K562 (cell line): ENCODE results near the gene NUCB2. TPM values are rescaled to one million over a fixed set of nuclear protein-coding genes. Genes with fewer than 3 reads are reported as not detected.
A peak's percentile ranks its signal among the peaks of the same experiment; 100 is the strongest.

Experiments
- ARHGAP35 ChIP-seq: fragments of 450-650 bp; IDR thresholded peaks from 2 replicates; pipeline ENCODE4 v1.6.1; 2018; ENCODE audit not compliant: partially characterized antibody
- ATF1 ChIP-seq, 2 experiments: fragments of 450-650 bp in 1 of 2; IDR thresholded peaks; 2 replicates each; pipeline ENCODE4 v1.6.1; 2016; ENCODE audit warnings: missing compliant biosample characterization in 1 of 2, missing genetic modification characterization in 1 of 2
- FOXJ2 ChIP-seq: fragments of 200-800 bp; sonication (Bioruptor generic); IDR thresholded peaks from 2 replicates; pipeline ENCODE4 v1.6.1; 2016; ENCODE audit warnings: missing genetic modification characterization, missing compliant biosample characterization
- LCOR ChIP-seq: sonication (generic); formaldehyde crosslinking; IDR thresholded peaks from 2 replicates; pipeline ENCODE4 v1.8.0; 2022; ENCODE audit warnings: mild to moderate bottlenecking, missing genetic modification reagents
- MAZ ChIP-seq, 2 experiments: fragments of 450-650 bp in 1 of 2; sonication (generic) in 1 of 2; formaldehyde crosslinking; IDR thresholded peaks in 1 of 2; conservative IDR thresholded peaks in 1 of 2; 2 replicates each; pipeline versions ENCODE4 v1.4.0 to v1.5.0; 2020; ENCODE audit warnings: mild to moderate bottlenecking in 1 of 2, missing genetic modification reagents in 1 of 2
- MTF1 ChIP-seq: fragments of 250-450 bp; sonication (Bioruptor Pico); IDR thresholded peaks from 2 replicates; pipeline ENCODE4 v1.9.0; 2021; ENCODE audit warnings: moderate library complexity, mild to moderate bottlenecking, inconsistent platforms, borderline replicate concordance
- TFAM ChIP-seq: fragments of 250-450 bp; sonication (Bioruptor Pico); conservative IDR thresholded peaks from 2 replicates; pipeline ENCODE4 v1.5.0; 2021; ENCODE audit warnings: mild to moderate bottlenecking, moderate library complexity
- ZBTB7A ChIP-seq: IDR thresholded peaks from 2 replicates; pipeline ENCODE4 v1.6.1; 2011; ENCODE audit warnings: low read depth, mild to moderate bottlenecking, low read length, moderate library complexity, borderline replicate concordance; ENCODE audit not compliant: control insufficient read depth
- ZNF184 ChIP-seq: sonication (generic); formaldehyde crosslinking; IDR thresholded peaks from 2 replicates; pipeline ENCODE4 v1.5.0; 2020; ENCODE audit warnings: missing genetic modification reagents
- polyA plus RNA-seq, 8 experiments: library from polyadenylated mRNA; depleted of rRNA in 4 of 8; stranded (reverse) in 5 of 8; unstranded in 3 of 8; fragments of >200 nt; fragmentation: Nextera tagmentation in 2 of 8; fragmentation: Illumina TruSeq in 1 of 8; extraction: Ambion mirVana in 2 of 8; extraction: Trizol in 1 of 8; gene quantifications; 2 replicates each; pipeline versions ENCODE4 v1.2.1 to v1.2.3, GENCODE V29; 2011 to 2014; ENCODE audit warnings: inconsistent platforms in 1 of 8, missing spikeins in 1 of 8
- total RNA-seq, 7 experiments: library from RNA; depleted of rRNA in 6 of 7; stranded (reverse); fragments of >200 nt in 6 of 7; fragmentation: Illumina TruSeq in 2 of 7; extraction: Trizol in 2 of 7; gene quantifications; 2 replicates each; pipeline versions ENCODE4 v1.2.1 to v1.2.3, GENCODE V29; 2011 to 2021; ENCODE audit warnings: low replicate concordance in 1 of 7
- TF ChIP-seq, protein P1 (sequence below): fragments of 250-450 bp; sonication (Bioruptor Pico); IDR thresholded peaks from 2 replicates; pipeline ENCODE4 v1.5.0; 2022; ENCODE audit warnings: mild to moderate bottlenecking
- TF ChIP-seq, protein P2 (sequence below): fragments of 250-450 bp; sonication (Bioruptor Pico); IDR thresholded peaks from 2 replicates; pipeline ENCODE4 v1.4.0; 2020; ENCODE audit warnings: mild to moderate bottlenecking
- TF ChIP-seq, protein P3 (sequence below): fragments of 250-450 bp; sonication (Bioruptor Pico); IDR thresholded peaks from 2 replicates; pipeline ENCODE4 v1.4.0; 2020
- TF ChIP-seq, protein P4 (sequence below), 2 experiments: fragments of 450-650 bp; conservative IDR thresholded peaks; 2 replicates each; pipeline ENCODE4 v1.6.1; 2017; ENCODE audit warnings: mild to moderate bottlenecking in 2 of 2, moderate library complexity in 2 of 2

Gene NUCB2
- total and polyA plus RNA-seq, 9 of the 15 experiments (the other 6 are each of a cell fraction or from before 2014, with no cell fraction given), result 54.0 to 108 (median 84.6) TPM

DNA sequence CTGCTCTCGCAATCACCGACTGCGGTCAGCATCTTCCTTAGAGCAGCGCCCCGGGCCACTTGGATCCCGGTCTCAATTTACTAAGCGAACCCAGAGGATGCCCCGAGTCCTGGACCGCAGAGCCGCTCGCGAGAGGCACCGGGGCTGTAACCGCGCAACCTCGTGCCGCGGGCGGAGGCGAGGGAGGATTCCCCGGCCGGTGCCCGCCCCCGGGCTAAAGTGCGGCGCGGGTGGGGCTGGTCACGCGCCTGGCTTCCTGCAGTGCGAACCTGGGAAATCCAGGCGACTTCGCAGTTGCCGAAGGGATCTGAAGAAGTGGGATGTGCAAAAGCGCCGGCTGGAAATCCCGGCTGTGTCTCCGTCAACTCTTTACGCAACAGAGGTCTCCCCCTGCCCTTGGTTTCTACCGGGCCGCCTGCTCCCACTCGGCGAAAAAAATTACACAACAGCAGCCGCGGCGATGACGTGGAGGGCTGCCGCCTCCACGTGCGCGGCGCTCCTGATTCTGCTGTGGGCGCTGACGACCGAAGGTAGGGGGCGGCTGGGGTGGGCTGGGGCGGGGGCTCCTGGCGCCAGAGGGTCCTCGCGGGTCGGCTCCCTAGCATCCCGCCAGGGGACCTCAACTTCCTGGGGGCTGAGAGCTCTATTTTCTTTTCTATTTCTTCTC lies 75.1 kb downstream of the NUCB2 start, which contains the start of gene NCR3LG1 (continued):
- TF ChIP-seq, protein P1, sequence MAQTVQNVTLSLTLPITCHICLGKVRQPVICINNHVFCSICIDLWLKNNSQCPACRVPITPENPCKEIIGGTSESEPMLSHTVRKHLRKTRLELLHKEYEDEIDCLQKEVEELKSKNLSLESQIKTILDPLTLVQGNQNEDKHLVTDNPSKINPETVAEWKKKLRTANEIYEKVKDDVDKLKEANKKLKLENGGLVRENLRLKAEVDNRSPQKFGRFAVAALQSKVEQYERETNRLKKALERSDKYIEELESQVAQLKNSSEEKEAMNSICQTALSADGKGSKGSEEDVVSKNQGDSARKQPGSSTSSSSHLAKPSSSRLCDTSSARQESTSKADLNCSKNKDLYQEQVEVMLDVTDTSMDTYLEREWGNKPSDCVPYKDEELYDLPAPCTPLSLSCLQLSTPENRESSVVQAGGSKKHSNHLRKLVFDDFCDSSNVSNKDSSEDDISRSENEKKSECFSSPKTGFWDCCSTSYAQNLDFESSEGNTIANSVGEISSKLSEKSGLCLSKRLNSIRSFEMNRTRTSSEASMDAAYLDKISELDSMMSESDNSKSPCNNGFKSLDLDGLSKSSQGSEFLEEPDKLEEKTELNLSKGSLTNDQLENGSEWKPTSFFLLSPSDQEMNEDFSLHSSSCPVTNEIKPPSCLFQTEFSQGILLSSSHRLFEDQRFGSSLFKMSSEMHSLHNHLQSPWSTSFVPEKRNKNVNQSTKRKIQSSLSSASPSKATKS, result no peak
- TF ChIP-seq MTF1 (no peak), ARHGAP35 (no peak), ZNF184 (no peak), MAZ (CRISPR knock-in tag; conservative IDR thresholded peaks at IDR 0.05 in 1 of 2, IDR thresholded peaks at IDR 0.05 in 1 of 2) (peak; percentile 70 to 81), ATF1 (CRISPR knock-in tag; IDR thresholded peaks at IDR 0.05) (peak; percentile 53), ATF1 (tag; IDR thresholded peaks at IDR 0.05) (peak; percentile 84), FOXJ2 (no peak), LCOR (CRISPR knock-in tag) (peak; percentile 82), TFAM (CRISPR knock-in tag) (no peak), ZBTB7A (peak; percentile 81)
- TF ChIP-seq, protein P2, sequence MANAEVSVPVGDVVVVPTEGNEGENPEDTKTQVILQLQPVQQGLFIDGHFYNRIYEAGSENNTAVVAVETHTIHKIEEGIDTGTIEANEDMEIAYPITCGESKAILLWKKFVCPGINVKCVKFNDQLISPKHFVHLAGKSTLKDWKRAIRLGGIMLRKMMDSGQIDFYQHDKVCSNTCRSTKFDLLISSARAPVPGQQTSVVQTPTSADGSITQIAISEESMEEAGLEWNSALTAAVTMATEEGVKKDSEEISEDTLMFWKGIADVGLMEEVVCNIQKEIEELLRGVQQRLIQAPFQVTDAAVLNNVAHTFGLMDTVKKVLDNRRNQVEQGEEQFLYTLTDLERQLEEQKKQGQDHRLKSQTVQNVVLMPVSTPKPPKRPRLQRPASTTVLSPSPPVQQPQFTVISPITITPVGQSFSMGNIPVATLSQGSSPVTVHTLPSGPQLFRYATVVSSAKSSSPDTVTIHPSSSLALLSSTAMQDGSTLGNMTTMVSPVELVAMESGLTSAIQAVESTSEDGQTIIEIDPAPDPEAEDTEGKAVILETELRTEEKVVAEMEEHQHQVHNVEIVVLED, result 0 out of 2 replicates have a peak, but pooled peaks have one; percentile 13
- TF ChIP-seq, protein P3, sequence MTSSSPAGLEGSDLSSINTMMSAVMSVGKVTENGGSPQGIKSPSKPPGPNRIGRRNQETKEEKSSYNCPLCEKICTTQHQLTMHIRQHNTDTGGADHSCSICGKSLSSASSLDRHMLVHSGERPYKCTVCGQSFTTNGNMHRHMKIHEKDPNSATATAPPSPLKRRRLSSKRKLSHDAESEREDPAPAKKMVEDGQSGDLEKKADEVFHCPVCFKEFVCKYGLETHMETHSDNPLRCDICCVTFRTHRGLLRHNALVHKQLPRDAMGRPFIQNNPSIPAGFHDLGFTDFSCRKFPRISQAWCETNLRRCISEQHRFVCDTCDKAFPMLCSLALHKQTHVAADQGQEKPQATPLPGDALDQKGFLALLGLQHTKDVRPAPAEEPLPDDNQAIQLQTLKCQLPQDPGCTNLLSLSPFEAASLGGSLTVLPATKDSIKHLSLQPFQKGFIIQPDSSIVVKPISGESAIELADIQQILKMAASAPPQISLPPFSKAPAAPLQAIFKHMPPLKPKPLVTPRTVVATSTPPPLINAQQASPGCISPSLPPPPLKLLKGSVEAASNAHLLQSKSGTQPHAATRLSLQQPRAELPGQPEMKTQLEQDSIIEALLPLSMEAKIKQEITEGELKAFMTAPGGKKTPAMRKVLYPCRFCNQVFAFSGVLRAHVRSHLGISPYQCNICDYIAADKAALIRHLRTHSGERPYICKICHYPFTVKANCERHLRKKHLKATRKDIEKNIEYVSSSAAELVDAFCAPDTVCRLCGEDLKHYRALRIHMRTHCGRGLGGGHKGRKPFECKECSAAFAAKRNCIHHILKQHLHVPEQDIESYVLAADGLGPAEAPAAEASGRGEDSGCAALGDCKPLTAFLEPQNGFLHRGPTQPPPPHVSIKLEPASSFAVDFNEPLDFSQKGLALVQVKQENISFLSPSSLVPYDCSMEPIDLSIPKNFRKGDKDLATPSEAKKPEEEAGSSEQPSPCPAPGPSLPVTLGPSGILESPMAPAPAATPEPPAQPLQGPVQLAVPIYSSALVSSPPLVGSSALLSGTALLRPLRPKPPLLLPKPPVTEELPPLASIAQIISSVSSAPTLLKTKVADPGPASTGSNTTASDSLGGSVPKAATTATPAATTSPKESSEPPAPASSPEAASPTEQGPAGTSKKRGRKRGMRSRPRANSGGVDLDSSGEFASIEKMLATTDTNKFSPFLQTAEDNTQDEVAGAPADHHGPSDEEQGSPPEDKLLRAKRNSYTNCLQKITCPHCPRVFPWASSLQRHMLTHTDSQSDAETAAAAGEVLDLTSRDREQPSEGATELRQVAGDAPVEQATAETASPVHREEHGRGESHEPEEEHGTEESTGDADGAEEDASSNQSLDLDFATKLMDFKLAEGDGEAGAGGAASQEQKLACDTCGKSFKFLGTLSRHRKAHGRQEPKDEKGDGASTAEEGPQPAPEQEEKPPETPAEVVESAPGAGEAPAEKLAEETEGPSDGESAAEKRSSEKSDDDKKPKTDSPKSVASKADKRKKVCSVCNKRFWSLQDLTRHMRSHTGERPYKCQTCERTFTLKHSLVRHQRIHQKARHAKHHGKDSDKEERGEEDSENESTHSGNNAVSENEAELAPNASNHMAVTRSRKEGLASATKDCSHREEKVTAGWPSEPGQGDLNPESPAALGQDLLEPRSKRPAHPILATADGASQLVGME (CRISPR knock-in tag), result 0 out of 2 replicates have a peak, but pooled peaks have one; percentile 69
- TF ChIP-seq, protein P4, sequence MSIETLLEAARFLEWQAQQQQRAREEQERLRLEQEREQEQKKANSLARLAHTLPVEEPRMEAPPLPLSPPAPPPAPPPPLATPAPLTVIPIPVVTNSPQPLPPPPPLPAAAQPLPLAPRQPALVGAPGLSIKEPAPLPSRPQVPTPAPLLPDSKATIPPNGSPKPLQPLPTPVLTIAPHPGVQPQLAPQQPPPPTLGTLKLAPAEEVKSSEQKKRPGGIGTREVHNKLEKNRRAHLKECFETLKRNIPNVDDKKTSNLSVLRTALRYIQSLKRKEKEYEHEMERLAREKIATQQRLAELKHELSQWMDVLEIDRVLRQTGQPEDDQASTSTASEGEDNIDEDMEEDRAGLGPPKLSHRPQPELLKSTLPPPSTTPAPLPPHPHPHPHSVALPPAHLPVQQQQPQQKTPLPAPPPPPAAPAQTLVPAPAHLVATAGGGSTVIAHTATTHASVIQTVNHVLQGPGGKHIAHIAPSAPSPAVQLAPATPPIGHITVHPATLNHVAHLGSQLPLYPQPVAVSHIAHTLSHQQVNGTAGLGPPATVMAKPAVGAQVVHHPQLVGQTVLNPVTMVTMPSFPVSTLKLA (conservative IDR thresholded peaks at IDR 0.05), result peak; percentile 80 to 90
